ENCODE results near the gene ZNF592.

GRCh38 chr15:84748274-84749110 lies at the start of gene ZNF592:
- TF ChIP-seq, protein P1, sequence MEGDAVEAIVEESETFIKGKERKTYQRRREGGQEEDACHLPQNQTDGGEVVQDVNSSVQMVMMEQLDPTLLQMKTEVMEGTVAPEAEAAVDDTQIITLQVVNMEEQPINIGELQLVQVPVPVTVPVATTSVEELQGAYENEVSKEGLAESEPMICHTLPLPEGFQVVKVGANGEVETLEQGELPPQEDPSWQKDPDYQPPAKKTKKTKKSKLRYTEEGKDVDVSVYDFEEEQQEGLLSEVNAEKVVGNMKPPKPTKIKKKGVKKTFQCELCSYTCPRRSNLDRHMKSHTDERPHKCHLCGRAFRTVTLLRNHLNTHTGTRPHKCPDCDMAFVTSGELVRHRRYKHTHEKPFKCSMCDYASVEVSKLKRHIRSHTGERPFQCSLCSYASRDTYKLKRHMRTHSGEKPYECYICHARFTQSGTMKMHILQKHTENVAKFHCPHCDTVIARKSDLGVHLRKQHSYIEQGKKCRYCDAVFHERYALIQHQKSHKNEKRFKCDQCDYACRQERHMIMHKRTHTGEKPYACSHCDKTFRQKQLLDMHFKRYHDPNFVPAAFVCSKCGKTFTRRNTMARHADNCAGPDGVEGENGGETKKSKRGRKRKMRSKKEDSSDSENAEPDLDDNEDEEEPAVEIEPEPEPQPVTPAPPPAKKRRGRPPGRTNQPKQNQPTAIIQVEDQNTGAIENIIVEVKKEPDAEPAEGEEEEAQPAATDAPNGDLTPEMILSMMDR (IDR thresholded peaks at IDR 0.05; ENCODE audit: insufficient read depth, low read length) = no peak
- TF ChIP-seq POLR2AphosphoS5 (IDR thresholded peaks at IDR 0.05; ENCODE audit: low read depth) = no peak
- TF ChIP-seq REST (IDR thresholded peaks at IDR 0.05; ENCODE audit: insufficient replicate concordance, low read depth) = no peak
- no peak for TF ChIP-seq SPI1 (IDR thresholded peaks at IDR 0.05; ENCODE audit: borderline replicate concordance, low read depth)
- TF ChIP-seq GABPA (IDR thresholded peaks at IDR 0.05; ENCODE audit: low read depth) = no peak

Measured in HL-60 (cell line).